NCI-H460 (cell line): ENCODE measurements around the gene MRPS14. TPM values are rescaled to one million over a fixed set of nuclear protein-coding genes. Genes with fewer than 3 reads are reported as not detected.
"Not testable (repeated sequence)": the region's sequence is repeated elsewhere in the genome, so short reads cannot be mapped to it uniquely, and the experiment has no call there.

Experiments used
- DNase-seq: peaks from one replicate; pipeline ENCODE4 v3.0.0-alpha.2; 2016; ENCODE audit warnings: low read depth; ENCODE audit errors: extremely low read depth
- polyA plus RNA-seq: library from polyadenylated mRNA; depleted of rRNA; stranded (reverse); fragments of >200 nt; gene quantifications from 2 replicates; pipeline ENCODE4 v1.2.3, GENCODE V29; 2014; cell fraction: nucleus; rRNA removed
- total RNA-seq: library from RNA; depleted of rRNA; stranded (reverse); fragments of >200 nt; shearing (Covaris generic); gene quantifications from 2 replicates; pipeline ENCODE4 v1.2.3, GENCODE V29; 2014; rRNA removed

MRPS14 gene
- total RNA-seq = 45.5 and 55.1 TPM in 2 replicates
- 32.6 and 33.8 TPM in 2 replicates for polyA plus RNA-seq

DNA sequence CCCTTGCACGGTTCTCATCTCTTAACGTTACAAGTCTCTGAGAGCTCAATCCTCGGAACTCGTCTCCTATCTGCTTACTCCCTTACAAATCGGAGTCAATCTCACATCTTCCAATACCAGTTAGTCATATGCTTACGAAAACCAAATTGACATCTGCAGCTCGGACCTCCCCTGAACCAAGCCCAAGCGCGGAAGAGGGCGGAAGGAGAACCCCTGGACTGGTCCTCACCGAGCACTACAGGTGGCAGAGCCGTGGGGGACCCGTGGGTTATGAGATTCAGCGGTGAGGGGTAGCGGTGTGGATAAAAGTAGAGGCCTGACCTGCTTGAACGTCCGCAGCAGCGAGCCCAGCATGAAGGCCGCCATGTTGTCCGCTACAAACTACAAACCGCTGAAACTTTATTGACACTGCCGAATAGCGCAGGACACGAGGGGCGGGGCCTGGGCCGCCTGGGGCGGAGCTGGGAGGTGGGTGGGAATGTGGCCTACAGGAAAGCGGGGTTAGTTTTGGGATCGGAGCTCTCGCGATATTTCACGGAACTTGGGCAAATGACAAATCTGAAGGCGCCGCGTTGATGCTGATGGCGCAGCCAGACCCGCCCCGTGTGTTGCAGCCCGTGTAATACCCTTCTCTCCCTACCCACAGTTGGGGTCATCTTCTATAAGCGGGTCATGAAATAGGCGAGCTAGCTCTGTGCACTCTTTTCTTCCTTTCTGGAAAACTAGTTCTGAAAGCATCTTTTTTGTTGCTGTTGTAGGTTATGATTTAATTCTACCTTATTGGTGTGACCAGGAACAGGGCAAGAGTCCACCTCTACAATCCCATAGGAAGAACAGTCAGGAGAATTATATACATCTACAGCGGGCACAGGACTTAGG lies at the start of gene MRPS14:
Gene MRPS14 (minus strand): TSS at position 383 of the 879 bp plus-strand sequence. CDS start 17 bp downstream, at position 366.
- peak; percentile 99 for DNase-seq

GRCh38 chr1:175072099-175072951 lies 49.1 kb upstream of the MRPS14 start:
- DNase-seq = no peak

GRCh38 chr1:175071276-175071943 lies 48.2 kb upstream of the MRPS14 start:
- no peak for DNase-seq

GRCh38 chr1:175070818-175071217 lies 47.6 kb upstream of the MRPS14 start:
- DNase-seq = no peak

GRCh38 chr1:175067362-175068106 lies 44.3 kb upstream of the MRPS14 start, which contains the start of gene TNN:
Gene TNN, plus strand, starts transcription at chr1:175067833. Its CDS starts 9,586 bp downstream, at chr1:175077419.
- DNase-seq = no peak

GRCh38 chr1:175062858-175063257 lies 39.6 kb upstream of the MRPS14 start:
- no peak for DNase-seq

- DNase-seq = no peak
Observed at GRCh38 chr1:175062339-175062738, 39.1 kb upstream of the MRPS14 start.

DNA sequence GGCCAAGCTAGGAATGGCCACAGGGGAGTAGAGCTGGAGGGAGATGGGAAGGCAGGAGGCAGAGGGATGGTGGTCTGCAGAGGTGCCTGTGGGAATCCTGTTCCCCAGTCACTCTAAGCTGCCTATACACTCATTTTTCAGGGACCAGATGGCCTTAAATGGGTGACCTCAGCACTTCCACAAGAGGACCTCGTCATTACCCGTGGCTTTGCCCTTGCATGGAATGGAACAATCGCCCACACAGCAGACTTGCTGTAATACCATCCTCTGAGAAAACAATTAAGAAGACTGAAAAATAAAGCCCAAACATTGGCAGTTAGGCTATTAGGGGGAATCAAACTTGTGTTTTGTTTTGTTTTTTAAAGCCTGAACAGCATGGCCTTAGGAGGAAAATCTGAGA lies 31.5 kb upstream of the MRPS14 start:
- no peak for DNase-seq

DNA sequence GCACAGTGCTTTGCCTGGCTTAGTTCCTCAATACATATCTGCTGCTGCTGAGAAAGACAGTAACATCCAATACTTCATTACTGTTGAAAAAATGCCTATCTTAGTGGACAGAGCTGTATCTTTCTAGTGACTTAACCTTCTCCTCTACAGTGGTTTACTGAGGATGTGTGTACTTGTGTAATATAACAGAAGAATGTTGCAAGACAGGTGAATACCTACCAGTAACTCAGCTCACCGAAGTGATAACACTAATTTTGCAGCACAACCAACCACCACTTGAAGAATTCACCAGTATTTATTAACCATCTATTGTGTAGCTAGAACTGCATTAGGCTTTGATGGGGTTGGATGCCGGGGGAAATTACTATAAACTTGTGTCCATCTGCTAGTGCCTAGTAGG lies 27.8 kb upstream of the MRPS14 start:
- no peak for DNase-seq

- no peak for DNase-seq
Observed at GRCh38 chr1:175045519-175045918, 22.3 kb upstream of the MRPS14 start.

GRCh38 chr1:175045097-175045496 lies 21.9 kb upstream of the MRPS14 start:
- DNase-seq = no peak

GRCh38 chr1:175044591-175044990 lies 21.4 kb upstream of the MRPS14 start:
- not testable (repeated sequence) for DNase-seq

DNA sequence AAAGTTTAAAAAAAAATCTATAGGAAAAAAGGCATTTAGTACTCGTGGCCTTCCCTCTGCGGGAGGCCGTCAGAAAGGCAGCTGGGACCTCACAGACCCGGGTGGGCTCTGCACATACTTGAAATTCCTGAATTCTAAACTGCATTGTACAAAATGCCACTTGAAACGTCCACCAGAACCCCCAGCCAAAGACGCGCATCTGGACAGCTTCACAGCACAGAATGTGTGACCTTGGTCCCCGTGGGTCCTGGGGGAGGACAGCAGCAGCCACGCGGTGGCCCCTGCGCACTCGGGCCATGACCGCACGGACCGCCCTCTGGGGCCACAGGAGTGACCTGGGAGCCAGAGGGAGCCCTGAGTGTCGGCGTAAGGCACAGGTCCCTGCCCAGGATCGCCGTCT lies 20.6 kb upstream of the MRPS14 start:
- no peak for DNase-seq

DNA sequence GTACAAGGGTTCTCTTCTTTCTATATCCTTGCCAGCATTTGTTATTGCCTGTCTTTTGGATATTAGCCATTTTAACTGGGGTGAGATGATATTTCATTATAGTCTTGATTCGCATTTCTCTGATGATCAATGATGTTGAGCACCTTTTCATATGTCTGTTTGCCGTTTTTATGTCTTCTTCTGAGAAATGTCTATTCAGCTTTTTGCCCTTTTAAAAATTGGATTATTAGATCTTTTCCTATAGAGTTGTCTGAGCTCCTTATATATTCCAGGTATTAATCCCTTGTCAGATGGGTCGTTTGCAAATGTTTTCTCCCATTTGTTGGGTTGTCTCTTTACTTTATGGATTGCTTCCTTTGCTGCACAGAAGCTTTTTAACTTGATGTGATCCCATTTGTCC lies 19.4 kb upstream of the MRPS14 start:
- DNase-seq = no peak

- no peak for DNase-seq
Observed at GRCh38 chr1:175040324-175040879, 17.2 kb upstream of the MRPS14 start.

DNA sequence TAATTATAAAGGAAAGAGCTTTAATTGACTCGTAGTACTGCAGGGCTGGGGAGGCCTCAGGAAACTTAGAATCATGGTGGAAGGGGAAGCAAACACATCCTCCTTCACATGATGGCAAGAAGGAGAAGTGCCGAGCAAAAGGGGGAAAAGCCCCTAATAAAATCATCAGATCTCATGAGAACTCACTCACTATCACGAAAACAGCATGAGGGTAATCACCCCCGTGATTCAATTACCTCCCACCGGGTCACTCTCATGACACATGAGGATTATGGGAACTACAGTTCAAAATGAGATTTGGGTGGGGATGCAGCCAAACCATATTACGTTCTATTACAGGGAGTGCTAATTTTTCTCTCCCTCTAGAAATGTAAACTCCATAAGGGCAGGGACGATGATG lies 14.2 kb upstream of the MRPS14 start:
- no peak for DNase-seq

DNA sequence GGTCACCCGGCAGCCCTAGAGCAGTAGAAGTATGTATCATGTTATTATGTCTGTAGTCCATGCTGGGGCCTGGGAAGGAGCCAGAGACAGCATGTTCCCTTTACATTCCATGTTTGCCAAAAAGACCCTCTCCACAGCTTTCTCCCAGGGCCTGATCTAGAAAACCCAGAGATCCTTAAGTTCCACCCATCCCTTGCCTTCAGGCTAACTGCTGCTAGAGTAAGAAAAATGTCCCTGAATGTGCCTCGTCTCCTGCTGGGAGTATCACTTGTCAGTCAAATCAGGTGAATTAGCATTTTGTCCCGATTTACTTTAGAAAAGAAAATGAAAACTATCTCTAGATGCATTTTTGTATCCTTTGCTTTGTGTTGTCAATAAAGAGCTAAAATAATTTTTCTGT lies 13.3 kb upstream of the MRPS14 start:
- no peak for DNase-seq

GRCh38 chr1:175035865-175036264 lies 12.6 kb upstream of the MRPS14 start:
- no peak for DNase-seq

- DNase-seq = no peak
Observed at GRCh38 chr1:175034775-175035174, 11.6 kb upstream of the MRPS14 start.

- no peak for DNase-seq
Observed at GRCh38 chr1:175033953-175034352, 10.7 kb upstream of the MRPS14 start.
